GOT3 (cell line): ENCODE data around the gene MICAL2.

Experiments used
- DNase-seq: peaks from one replicate; lab custom pipeline; 2025; ENCODE audit warnings: mixed read lengths; lab: John Stamatoyannopoulos, UW

MICAL2 gene, protein sequence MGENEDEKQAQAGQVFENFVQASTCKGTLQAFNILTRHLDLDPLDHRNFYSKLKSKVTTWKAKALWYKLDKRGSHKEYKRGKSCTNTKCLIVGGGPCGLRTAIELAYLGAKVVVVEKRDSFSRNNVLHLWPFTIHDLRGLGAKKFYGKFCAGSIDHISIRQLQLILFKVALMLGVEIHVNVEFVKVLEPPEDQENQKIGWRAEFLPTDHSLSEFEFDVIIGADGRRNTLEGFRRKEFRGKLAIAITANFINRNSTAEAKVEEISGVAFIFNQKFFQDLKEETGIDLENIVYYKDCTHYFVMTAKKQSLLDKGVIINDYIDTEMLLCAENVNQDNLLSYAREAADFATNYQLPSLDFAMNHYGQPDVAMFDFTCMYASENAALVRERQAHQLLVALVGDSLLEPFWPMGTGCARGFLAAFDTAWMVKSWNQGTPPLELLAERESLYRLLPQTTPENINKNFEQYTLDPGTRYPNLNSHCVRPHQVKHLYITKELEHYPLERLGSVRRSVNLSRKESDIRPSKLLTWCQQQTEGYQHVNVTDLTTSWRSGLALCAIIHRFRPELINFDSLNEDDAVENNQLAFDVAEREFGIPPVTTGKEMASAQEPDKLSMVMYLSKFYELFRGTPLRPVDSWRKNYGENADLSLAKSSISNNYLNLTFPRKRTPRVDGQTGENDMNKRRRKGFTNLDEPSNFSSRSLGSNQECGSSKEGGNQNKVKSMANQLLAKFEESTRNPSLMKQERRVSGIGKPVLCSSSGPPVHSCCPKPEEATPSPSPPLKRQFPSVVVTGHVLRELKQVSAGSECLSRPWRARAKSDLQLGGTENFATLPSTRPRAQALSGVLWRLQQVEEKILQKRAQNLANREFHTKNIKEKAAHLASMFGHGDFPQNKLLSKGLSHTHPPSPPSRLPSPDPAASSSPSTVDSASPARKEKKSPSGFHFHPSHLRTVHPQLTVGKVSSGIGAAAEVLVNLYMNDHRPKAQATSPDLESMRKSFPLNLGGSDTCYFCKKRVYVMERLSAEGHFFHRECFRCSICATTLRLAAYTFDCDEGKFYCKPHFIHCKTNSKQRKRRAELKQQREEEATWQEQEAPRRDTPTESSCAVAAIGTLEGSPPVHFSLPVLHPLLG

DNA sequence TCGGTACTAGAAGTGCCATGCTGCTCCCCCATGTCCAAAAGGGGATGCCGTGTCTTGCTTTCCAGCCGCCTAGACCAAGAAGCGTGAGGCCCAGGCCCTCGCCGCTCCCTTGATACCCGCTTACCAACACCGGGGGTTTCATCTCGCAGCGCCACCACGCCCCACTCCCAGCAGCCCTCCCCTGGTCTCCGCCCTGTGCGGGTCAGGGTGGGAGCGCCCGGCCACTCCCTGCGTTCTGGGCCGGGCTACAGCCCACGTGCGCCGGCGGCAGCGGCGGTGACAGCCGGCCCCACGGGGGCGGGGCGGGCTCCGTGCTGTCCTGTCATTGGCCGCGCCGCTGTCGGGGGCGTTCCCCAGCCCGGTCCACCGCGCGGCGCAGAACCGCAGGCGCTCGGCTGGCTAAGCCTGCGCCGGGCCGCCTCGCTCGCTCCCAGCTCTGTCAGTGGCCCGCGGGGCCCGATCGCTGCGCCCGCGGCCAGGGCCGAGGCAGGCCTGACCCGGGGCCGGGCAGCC, at the start of gene MICAL2:
MICAL2 (plus strand) TSS at position 390 of the 513 bp plus-strand sequence. CDS start 51,566 bp downstream, outside the sequence.
- peak; percentile 46 for DNase-seq

DNA sequence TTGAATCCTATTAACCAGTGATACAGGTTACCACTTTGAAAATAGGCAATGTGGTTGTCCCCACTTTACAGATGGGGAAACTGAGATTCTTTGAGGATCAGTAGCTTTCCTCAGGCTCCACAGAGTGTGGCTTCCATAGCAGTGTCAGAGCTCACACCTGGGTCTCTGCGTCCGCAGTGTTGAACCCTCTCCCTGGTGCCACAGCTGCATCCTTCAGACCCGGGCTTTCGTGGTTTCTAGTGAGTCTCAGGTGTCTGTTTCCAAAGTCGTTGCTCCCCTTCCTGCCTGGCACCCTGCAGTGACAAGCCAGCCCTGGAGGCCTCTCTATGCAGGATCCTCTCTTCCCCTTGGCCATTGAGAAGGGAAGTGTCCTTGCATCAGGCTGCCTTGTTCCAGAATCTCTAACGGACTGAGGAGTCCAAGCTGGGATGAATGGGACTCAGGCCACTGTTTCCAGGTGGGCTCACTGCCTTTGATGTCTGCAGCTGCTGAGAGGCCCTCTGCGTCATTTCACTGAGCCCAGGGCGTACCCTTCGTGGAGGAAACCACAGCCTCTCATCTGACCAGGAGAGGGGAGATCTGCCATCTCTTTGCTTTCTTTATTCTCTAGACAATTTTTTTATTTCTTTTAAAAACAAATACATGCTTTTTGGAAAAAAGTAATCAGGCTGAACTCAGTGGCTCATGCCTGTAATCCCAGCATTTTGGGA, 48.4 kb upstream of the MICAL2 start:
- DNase-seq, result no peak

DNA sequence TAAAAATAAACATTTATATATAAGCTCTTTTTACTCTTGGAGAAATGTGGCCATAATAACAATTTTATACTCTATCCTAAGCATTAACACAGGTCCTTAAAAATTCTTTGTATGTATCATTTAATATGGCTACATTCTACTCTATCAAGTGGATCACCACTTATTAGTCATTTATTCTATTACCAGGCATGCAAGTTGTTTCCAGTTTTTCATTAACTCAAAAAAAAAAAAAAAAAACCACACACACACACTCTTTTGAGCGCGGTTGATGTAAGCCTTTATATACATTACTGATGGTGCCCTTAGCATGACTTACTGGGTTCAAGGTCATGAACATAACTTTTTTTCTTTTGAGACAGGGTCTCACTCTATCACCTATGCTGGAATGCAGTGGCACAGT, 47.1 kb upstream of the MICAL2 start:
- DNase-seq, result no peak

DNA sequence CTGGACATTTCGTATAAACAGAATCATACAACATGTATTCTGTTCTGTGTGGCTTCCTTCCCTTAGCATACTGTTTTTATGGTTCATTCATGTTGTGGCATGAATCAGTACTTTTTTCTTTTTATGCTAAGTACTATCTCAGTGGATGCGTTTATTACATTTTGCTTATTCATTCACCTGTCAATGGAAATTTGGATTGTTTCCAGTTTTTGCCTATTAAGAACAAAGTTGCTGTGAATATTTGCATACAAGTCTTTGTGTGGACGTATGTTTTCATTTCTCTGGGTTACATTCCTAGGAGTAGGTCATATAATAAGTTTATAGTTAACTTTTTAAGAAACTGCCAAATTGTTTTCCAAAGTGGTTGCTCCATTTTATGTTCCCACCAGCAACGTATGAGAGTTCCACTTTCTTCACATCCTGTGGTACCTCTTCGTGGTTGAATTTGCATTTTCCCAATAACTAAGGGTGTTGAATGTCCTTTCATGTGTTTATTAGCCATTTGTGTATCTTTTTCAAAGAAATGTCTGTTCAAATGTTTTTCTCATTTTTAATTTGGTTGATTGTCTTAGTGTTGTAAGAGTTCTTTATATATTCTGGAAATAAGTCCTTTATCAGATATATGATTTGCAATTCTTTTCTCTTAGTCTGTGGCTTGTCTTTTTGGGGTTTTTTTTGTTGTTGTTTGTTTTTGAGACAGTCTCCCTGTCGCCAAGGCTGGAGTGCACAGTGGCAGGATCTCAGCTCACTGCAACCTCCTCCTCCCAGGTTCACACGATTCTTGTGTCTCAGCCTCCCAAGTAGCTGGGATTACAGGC, 46.0 kb upstream of the MICAL2 start:
- no peak for DNase-seq

DNA sequence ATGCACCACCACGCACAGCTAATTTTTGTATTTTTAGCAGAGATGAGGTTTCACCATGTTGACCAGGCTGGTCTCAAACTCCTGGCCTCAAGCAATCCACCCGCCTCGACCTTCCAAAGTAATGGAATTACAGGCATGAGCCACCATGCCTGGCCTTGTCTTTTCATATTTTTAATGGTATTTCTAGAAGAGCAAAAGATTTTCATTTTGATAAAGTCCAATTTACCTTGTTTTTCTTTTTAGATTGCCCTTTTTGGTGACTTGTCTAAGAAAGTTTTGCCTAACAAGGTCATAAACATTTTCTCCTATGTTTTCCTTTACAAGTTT, 45.5 kb upstream of the MICAL2 start:
- no peak for DNase-seq

DNA sequence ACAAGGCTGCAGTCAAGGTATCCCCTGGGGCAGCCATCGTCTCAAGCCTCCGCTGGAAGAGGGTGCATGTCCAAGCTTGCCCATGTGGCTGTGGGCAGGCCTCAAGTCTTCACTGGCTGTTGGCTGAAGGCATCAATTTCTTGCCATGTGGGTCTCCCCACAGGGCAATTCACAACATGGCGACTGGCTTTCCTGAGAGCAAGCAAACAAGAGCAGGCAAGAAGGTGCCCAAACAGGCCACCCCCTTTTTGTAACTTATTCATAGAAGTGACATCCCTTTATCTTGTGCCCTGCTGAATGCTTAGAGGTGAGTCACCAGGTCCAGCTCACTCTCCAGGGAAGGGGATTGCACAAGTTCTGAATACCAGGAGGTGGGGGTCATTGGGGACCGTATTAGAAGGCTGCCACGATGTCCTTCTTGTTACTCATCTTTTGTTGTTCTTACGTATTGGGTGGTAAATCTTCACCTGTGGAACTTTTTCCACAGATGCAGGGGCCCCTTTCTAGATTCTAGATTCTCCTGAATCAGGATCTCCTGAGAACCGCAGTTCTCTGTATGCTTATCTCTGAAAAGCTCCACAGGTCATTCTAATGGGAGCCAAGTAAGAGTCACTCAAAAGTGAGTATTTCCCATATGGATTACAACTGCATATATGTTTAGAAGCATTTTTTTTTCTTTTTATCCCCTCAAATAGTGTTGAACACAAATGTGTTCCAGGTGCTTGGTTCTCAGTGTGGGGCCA, 44.2 kb upstream of the MICAL2 start:
- DNase-seq, result no peak

DNA sequence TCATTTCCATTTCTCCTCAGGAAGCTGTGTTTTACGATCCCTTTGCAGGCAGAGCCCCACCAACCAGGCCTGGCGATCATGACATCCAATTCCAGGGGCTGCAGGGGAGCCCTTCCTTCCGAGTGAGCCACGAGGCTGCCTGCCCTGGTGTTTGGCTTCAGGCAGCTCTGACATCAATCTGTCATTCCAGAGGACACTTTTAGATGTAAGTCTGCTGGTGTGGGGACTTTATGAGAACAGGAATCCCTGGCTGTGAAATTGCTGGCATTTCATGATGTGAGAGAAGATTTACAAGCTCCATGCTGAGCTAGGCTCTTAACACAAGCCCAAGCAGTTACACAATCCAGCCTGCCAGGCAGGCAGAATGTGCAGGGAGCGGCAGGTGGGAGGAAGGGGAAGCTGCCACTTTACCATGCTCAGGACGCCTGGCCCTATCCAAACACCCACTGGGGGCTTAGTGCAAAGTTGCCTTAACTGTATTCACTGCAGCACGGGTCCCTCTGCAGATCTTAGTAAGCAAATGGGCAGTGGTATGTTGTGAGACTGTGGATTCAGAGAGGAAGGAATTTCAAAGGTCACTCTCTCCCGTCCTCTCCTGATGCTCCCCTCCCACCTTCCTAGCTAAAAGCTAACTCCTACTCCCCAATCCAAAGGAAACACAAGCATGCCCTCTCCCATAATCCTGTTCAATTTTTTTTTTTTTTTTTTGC, 43.4 kb upstream of the MICAL2 start:
- no peak for DNase-seq

DNA sequence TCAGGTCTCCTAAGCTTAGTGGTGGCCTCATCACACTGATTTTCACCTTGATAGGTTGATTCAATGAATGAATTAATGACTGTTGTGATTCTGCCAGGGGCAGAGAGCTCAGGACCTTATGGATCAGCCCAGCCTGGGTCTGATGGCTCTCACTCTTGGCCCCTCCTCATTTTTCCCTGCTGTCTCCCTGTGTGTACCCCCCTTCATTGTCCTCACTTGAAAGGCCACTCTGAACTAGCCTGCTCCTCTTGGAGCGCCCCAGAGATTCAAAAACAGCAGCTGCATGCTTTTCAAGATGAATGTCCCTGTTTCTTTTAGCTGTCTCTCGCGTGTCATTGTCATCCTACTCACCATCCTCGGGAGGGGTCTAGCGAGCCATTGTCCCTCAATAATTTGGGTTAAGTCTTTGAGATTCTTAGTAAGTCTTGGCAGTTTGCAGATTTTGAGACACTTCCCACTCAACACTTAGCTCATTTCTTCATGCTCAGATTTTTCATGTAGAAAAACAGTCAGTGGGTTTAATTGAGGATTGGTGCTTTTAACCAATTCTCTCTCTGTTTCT, 42.5 kb upstream of the MICAL2 start:
- DNase-seq, result no peak

DNA sequence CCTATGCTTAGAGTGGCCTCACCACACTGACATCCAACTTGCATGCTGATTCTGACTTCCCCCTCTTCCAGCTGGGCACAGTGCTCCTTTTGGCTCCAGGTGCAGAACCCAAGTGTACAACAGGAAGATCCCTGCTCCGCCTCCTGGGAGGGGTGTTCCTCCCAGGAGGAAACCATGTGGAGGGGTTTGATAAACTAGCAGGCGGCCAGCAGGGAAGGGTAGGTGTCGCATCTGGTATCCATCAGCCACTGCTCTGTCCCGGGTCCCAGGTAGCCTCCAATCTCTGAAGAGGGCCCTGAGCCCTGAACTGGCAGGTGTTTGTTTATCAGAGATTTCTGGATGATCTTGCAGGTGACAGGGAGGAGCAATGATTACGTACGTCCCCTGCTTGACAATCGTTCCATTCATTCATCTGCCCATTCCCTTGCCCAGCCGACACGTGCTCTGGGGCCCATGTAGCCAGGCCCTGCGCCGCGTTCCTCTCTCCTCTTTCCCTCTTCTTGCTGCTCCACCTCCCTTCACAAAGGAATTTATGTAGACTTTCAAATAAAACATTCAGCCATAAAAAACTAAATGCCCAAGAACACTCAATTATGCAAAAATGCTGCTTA, 41.2 kb upstream of the MICAL2 start:
- DNase-seq, result no peak

DNA sequence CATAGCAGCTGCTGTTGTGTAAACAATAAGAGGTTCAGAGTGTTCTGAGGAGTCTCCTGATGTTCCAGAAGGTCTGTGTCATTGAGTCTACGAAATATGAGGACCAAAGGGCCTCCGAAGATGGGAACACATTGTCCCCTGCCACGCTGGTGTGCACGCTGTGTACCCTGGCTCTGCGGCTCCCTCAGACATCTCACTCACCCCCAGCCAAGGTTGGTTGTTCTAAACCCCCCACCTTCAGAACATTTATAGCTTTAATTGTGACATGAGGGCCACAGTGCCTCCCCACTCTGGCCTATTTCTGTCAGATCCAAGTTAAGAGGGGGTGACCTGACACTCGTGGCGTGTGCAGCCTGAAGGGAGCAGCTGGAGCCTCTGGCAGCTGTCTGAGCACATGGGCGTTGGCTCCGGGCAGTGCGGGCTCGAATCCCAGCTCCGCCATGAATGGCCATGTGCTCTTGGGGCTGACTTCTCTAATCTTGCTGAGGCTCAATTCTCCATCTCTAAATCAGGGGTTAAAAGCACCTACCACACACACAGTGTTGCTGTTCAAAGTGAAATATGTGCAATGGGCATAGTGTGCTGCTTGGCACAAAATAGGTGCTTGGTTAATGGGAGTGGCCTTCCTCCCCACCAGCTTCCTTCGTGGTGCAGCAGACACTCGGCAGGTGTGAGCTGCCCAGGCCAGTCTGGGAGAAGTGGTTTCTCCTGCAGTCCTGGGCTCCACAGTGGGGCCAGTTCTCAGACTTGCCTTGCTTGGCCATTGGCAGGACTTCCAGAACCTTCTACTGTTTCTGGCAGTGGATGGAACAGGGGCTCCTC, 39.7 kb upstream of the MICAL2 start:
- DNase-seq, result no peak

DNA sequence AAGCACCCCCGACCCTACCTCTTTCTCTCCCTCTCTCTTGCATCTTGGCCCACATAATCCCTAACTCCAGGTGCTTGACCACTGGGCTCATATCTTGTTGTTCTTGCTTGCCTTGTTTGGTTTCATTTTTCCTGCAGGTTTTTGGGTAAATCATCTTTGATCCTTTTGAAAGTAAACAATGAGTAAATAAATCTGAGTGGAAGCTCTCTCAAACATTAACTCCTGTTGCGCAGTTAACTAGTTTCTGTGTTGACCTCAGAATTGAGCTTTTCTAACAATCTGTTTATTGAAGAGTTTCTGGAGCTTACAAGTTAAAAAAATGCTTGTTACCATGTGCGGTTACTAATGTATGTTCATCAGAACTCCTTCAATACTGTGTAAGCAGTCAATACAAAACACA, 38.8 kb upstream of the MICAL2 start:
- no peak for DNase-seq

DNA sequence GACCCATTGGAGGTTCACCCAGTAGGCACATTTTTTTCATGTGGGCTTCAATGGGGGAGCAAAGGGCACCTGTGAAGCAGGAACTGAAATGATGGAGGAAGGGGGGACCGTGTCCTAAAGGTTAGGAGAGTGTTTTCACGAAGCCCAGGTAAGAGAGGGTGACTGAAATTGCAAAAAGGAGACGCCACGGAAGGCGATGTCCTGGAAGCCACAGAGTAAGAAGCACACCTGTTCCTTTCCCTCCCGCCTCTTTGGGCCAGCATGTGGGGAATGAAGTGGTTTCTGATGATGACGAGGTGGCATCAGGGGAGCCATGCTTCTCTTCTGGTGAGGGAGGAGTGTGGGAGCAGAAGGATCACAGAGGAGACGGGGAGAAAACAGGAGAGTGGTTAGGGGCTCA, 37.0 kb upstream of the MICAL2 start:
- no peak for DNase-seq

DNA sequence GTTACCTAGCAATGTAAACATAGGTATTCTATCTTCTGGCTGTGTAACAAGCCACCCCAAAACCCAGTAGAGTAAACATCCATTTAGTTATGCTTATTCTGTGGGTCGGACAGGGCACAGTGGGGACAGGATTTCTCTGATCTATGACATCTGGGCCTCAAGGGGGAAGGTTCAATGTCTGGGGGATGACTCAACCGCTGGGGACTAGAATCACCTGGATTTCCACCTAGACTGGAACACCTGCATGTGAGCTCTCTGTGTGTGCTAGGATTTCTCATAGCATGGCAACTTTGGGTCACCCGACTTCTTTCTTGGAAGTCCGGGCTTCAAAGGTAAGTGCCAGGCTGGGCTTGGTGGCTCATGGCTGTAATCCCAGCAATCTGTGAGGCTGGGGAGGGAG, 36.5 kb upstream of the MICAL2 start:
- no peak for DNase-seq

DNA sequence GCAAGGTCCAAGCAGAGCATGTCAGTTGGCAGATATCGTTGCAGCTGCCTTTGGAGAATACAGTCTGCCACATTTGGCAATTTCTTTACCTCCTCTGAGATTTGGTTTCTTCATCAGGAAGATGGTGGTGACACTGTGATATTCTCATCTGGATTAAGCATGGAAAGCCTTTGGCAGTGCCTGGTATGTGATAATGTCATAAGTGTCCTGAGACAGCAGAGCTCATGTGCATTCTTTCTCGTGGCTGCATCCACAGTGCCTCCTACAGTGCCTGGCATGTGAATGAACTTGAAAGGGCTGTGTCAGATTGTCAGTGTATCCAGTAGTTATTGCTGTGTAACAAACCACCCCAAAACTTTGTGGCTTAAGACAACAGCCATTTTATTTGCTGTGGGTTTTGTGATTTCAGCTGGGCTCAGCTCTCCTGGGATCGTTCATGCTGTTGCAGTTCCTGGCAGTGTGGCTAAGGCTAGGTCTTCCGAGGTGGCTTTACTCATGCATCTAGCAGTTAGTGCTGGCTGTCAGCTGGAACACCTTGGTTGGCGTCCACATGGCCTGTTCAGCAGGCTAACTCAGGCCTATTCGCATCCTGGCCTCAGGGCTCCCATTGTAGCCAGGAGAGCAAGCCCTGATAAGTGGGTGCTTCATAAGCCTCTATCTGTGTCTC, 35.7 kb upstream of the MICAL2 start:
- DNase-seq, result no peak

DNA sequence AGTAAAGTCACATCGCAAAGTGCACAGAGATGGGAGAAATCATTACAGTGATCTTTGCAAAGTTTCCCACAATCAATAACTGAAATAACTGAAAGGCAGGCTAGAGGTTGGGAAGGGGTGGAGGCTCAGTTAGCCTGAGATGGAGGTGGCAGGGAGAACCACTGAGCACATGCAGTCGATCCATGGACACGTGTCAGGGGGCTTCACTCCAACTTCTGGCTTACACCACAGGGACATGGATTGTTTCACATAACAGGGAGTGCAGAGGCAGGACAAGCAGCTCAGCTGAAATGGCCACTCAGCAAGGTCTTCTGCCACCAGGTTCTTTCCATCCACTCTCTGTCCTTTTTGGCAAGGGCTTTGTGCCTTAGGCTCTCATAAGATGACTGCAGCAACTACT, 35.1 kb upstream of the MICAL2 start:
- DNase-seq, result no peak

DNA sequence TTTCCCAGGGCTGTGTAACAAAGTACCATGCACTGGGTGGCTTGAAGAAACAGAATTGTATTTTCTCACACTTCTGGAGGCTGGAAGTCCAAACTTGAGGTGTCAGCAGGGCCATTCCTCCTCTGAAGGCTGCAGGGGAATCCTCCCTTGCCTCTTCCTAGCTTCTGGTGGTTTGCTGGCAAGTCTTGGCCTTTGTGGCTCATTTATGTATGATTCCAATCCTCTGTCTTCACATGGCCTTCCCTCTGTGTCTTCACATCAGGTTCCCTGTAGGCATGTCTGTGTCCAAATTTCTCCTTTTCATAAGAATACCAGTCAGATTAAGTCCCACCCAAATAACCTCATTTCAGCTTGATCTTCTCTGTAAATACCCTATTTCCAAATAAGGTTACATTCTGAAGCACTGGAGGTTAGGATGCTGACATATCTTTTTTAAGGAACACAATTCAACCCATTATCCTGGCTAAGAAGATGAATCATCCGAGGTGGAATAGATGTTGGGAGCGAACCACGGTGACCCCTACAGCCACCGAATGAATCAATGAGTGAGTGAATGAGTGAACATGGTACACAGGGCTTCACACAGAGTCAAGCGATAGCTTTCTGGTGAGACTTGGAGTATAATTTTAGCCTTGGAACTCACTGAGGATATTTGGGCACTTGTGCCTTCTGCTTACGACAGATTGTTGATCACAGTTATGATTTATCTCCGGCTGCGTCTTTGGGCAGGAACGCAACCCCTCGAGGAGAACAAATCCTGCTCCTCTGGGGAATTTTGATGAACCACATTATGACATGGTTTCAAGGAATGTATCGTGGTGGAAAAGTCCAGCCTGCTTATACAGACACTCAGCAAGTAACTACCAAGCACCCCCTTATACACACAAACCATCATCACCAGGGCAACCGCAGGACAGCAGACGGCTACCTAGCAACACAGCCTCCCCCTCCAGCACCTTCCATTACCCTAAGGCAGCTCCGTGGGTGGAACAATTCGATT, 34.3 kb upstream of the MICAL2 start:
- DNase-seq, result peak; percentile 50
